NCI-H2029 treated with DMSO at 0.1 percent for 48 hours (cell line): ENCODE results near the gene ABCC5.
A peak's percentile ranks its signal among the peaks of the same experiment; 100 is the strongest.

ENCODE experiments used
- DNase-seq: peaks from one replicate; lab custom pipeline; 2025; lab: John Stamatoyannopoulos, UW

The ABCC5 gene

DNA sequence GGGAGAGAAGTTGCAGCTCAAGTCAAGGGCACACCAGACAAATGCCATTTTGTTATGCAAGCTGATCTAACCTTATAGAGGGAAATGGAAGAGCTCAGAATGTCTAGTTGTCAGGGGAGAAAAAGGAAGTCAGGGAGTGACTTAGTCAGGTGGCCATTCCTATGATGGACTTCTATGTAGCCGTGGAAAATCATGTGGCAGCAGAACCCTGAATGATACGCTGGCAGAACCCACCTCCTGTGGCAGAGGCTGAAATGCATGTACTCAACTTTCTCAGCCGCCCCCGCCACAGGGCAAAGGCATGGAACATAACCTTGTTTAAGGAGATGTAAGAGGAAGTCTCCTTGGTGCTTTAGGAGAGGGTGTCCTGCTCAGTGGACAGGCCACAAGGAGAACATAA lies 95.3 kb downstream of the ABCC5 start:
- DNase-seq, result no peak

- DNase-seq, result no peak
Observed at GRCh38 chr3:183921096-183921495, 96.6 kb downstream of the ABCC5 start.

GRCh38 chr3:183920416-183920815 lies 97.3 kb downstream of the ABCC5 start:
- no peak for DNase-seq

DNA sequence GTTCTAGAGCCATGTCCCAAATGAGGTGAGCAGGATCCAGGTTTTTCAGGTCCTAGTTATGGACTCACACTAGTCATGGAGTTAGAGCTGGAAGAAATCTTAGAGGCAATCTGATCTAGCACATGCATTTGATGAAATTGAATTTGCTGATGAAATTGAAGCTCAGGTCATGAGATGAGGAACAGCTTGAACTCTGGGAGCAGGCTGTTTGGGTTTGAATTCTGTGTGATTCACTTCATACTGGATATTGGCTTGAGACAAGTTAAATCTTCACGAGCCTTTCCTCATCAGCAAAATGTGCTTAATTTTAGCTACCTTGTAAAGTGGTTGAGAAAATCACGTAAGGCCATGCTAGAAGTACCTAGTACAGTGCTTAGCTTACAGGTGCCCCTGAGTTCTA lies 99.5 kb downstream of the ABCC5 start:
- DNase-seq, result no peak

DNA sequence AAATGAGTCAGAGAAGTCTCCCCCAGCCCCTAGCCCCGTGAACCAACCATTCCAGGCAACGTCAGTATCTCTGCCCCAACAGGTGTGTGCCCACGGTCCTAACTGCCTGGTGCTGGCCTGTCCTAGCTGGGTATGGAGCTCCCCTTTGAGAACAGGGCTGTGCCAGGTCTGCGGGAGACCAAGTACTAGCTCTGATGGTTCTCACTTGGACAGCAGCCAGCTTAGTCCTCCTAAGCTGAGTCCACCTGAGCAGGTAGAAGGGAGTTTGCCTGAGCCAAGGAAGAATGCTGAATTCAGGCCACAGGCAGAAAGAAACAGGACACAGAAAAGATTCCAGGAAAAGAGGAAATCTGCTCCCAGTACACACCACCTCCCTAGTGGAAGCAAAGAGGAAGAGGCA lies 99.9 kb downstream of the ABCC5 start:
- no peak for DNase-seq

DNA sequence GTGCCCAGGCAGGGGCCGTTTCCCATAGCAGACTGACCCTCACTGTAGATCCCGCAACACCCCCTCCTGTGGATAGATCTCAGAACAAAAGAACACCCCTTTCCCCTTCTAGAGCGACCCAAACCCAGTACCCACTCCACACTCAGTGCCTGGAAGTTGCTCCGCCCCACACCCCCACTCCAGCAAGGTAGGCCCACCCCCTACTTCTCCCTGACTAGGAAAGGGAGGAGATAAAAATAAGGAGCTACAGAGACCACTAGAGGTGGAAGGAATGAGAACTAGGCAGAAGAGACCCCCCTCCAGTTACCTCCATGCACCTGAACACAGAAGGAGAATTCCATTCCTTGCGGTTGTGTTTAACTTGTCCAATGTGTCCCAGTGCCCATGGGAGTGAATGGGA lies 102.8 kb downstream of the ABCC5 start:
- no peak for DNase-seq

DNA sequence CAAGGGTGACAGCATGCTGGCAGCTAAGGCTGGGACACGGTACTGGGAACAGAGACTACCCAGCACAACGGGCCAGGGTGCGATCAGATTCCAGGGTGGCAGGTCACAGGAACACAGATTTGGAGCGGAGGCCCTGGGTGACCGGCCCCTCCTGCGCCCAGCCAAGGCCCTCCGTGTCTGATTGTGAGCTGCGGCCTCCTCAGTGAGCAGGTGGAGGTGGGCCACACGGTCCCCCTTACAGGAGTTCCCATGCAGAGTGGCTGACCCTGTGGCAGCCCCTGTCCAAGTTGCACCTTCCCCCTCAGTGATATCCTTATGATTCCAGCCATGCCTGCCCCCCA lies 104.1 kb downstream of the ABCC5 start:
- no peak for DNase-seq

DNA sequence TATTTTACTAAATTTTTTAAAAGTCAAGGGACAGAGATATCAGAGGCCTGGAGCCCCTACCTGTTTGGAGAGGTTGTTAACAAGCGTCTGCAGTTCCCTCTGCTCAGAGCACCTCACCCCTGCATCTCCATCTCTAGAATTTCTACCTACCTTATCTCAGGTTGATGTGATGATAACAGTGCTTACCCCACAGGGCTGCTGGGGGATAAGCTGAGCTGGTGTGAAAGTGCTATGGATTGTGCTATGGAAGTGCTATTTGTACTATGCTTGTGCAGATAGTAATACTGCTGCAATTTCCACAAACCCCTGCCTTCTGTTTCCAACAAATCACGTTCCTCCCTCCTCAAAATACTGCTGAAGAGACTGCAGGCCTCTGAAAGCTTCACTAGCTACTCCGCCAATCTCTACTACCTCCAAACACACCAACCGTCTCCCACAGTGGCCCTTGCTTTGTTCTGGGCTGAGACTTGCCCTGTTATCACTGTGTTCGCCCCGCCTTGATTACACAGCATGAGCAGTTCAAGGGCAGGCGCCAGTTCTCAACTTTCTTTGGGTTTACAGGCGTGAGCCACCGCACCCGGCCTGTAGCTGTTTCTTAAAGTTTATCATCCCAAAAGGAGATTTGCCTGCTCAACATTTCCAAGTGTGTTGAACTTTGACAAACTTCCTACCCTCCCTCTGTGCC lies 104.6 kb downstream of the ABCC5 start:
- DNase-seq, result no peak

DNA sequence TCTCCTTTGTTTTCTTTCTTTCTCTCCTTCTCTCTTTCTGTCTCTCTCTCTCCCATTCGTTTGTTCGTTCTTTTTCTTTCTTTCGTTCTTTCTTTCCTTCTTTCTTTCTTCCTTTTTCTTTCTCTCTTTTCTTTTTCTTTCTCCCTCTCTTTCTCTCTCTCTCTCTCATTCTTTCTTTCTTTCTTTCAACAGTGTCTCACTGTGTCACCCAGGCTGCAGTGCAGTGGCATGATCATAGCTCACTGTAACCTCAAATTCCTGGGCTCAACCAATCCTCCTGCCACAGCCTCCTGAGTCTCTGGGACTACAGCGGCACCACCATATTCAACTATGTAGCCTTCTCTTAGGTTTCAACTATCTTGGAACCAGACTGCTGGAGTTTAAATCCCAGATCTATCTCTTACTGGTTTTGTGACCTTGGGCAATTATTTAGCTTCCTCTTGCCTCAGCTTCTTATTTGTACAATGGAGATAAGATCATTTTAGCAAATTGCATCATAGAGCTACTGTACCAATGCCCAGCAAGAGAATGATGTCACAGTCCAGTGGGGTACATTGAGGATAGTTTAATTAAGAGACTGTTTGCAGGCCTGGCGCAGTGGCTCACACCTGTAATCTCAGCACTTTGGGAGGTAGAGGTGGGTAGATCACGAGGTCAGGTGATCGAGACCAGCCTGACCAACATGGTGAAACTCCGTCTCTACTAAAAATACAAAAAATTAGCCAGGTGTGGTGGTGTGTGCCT lies 105.7 kb downstream of the ABCC5 start:
- DNase-seq, result no peak

GRCh38 chr3:183911087-183911486 lies 106.6 kb downstream of the ABCC5 start:
- DNase-seq, result no peak

DNA sequence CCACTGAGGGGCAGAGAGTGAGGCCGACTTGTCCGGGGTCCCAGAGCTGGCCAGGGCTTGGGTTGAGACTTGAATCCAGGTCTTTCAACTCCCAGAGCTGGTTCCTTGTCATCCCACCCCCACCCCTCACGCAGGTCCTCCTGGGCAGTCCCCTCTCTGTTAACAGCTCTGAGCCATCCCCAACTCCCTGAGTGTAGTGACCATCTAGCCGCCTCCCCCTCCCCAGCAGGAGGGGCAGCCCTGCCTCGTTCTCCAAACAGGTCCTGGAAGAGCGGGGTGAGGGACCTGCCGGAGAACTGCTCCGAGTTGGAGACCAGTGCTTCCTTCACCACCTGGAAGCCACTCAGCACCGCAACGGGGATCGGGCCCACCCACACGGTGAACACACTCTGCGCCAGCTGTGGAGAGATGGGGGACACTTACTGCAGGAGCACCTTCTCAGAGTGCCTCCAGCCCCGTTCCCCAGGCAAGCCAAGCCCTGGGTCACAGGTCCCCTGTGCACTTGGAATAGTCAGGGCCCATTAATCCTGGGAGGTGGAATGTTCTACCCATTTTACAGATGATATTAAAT lies 108.6 kb downstream of the ABCC5 start:
- DNase-seq, result no peak

- DNase-seq, result no peak
Observed at GRCh38 chr3:183907911-183908331, 109.8 kb downstream of the ABCC5 start.

DNA sequence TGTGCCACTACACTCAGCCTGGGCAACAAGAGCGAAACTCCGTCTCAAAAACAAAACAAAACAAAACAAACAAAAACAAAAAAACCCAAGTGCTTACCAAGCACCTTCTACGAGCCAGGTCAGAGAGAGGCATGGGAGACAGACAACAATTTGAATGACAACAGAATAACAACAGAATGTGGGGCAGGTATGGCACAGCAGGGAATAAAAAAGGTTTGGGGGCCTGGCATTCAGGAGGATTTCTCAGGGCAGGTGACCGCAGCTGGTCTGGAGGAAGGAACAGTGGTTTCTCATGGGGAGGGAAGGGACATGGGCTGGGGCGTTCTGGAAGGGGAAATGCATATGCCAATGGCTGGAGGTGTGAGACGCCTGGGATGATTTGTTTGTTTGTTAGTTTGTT lies 110.5 kb downstream of the ABCC5 start:
- DNase-seq, result no peak

- no peak for DNase-seq
Observed at GRCh38 chr3:183906234-183906921, 111.3 kb downstream of the ABCC5 start.

- no peak for DNase-seq
Observed at GRCh38 chr3:183904833-183905780, 112.6 kb downstream of the ABCC5 start.

DNA sequence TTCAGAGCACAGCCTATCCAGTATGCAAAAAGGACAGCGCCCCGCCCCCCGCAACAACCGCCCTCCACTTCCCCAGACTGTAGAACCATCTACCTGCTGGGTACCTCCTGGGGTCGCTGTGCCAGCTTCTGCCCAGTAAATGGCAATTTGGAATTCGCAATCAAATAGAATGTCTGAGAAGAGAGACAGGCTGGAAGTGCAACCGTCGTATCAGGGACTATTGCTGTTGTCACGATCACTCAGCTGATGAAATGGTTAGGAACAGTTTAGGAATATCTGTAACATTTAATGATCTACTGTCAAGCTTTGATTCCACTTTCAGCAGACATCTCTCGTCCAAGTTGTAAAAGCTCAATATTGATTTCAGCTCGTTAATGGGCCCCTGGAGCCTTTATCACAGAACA lies 119.7 kb downstream of the ABCC5 start:
- no peak for DNase-seq

- no peak for DNase-seq
Observed at GRCh38 chr3:183897606-183898005, 120.1 kb downstream of the ABCC5 start.

DNA sequence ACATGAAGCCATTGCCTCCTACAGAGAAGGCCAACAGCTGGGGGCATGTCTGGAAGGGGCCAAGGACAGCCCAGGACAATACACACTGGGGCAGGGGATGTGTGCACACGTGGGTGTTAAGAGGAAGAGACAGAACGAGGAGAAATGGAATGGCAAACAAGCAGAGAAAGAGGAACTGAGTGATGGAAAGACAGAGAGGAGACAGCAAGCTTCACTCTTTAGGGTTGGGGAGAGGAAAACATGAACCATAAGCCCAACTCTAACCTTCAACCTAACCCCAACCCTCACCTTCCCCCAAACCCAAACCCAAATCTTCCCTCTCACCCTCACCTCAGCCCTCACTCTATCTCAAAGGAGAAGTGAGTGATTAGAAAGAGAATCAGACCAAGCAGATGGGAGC lies 121.1 kb downstream of the ABCC5 start:
- DNase-seq, result no peak

GRCh38 chr3:183896184-183896583 lies 121.5 kb downstream of the ABCC5 start:
- DNase-seq, result no peak

DNA sequence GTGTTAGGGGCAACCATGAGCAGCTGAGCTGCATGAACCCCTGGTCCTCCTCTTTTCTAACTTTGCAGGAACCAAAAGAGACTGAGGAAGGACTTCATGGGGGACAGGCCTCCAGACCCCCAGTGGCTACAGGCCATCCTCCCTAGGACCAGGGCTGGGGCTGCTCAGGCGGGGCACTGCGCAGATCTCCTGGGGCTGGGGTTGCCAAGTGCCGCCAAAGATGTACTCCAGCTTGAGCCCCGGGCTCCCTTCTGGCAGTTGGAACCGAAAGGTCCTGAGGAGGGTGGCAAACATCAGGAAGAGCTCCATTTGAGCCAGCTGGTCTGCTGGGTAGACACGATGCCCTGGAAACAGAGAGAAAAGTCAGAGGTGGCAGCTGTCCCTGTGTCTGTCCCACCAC lies 121.9 kb downstream of the ABCC5 start:
- DNase-seq, result no peak

DNA sequence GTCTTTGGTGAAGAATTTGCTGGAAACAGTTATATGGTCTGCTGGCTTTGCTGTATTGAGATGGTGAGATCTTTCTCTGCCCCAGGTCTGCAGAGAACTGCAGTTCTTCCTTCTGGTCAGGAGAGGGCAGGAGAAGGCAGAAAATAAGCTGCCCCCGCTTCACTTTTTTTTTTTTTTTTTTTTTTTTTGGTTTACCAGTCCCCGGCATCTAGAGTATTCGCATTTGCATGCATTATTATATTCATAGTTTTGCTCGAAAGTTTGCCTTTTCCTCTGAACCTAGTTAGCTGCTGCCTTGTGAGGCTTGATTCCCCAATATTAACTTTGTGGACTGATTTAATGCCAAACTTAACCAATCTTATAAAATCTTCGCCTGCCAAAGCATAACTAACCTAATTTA lies 122.4 kb downstream of the ABCC5 start:
- peak; percentile 37 for DNase-seq
